Parathyroid adenoma (tissue), 2 donors: ENCODE data around the gene GNB2.
"Not testable (repeated sequence)": the region's sequence is repeated elsewhere in the genome, so short reads cannot be mapped to it uniquely, and the experiment has no call there.

ENCODE experiments used
- H2AFZ ChIP-seq: fragments of 300-600 bp; sonication (generic); one replicate; pipeline ENCODE4 v1.7.0; 2017; ENCODE audit warnings: antibody characterized with exemption, mild to moderate bottlenecking
- H3K27ac ChIP-seq: fragments of 300-600 bp; sonication (generic); one replicate; pipeline ENCODE4 v1.7.0; 2017
- H3K27me3 ChIP-seq: fragments of 300-600 bp; sonication (generic); one replicate; pipeline ENCODE4 v1.7.0; 2017; ENCODE audit warnings: low read length; ENCODE audit not compliant: control insufficient read depth, insufficient read depth
- H3K36me3 ChIP-seq: fragments of 300-600 bp; sonication (generic); one replicate; pipeline ENCODE4 v1.7.0; 2017; ENCODE audit warnings: low read length; ENCODE audit not compliant: control insufficient read depth, insufficient read depth
- H3K4me1 ChIP-seq: fragments of 300-600 bp; sonication (generic); one replicate; pipeline ENCODE4 v1.7.0; 2017; ENCODE audit warnings: control low read depth
- H3K4me2 ChIP-seq: fragments of 300-600 bp; sonication (generic); one replicate; pipeline ENCODE4 v1.7.0; 2017; ENCODE audit warnings: low read length
- H3K4me3 ChIP-seq: fragments of 300-600 bp; sonication (generic); one replicate; pipeline ENCODE4 v1.7.0; 2017; ENCODE audit warnings: low read depth, low read length
- H3K79me2 ChIP-seq: fragments of 300-600 bp; sonication (generic); one replicate; pipeline ENCODE4 v1.7.0; 2017; ENCODE audit warnings: control low read depth
- H3K9ac ChIP-seq: fragments of 300-600 bp; sonication (generic); one replicate; pipeline ENCODE4 v1.7.0; 2017; ENCODE audit warnings: mild to moderate bottlenecking
- H3K9me3 ChIP-seq: fragments of 300-600 bp; sonication (generic); one replicate; pipeline ENCODE4 v1.7.0; 2017; ENCODE audit warnings: low read length; ENCODE audit not compliant: control insufficient read depth
- CTCF ChIP-seq: fragments of 300-600 bp; sonication (generic); IDR thresholded peaks from one replicate; pipeline ENCODE4 v1.7.0; 2017; ENCODE audit warnings: antibody characterized with exemption, mild to moderate bottlenecking
- donor health status: primary hyperparathyroidism.

The GNB2 gene

DNA sequence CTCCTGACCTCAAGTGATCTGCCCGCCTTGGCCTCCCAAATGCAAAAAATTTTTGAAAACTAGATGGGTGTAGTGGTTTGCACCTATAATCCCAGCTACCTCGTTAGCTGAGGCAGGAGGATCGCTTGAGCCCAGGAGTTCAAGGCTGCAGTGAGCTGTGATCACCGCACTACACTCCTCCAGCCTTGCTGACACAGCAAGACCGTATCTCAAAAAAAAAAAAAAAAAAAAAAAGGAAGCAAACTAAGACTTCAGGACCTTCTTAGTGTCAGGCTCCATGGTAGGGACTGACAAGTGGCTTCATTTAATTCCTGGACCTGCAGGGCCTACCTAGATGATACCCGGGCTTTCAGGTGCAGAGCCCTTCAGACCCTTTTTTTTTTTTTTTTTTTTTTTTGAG is 34.9 kb downstream of the GNB2 start:
- no peak overlapping the region for H3K4me3 ChIP-seq
- H3K79me2 ChIP-seq: no peaks in the 10 kb centered on the region
- no peak overlapping the region for H3K4me2 ChIP-seq
- H3K27me3 ChIP-seq: no peaks in the 10 kb centered on the region
- H2AFZ ChIP-seq: no peak overlapping the region
- no peaks in the 10 kb centered on the region for H3K9me3 ChIP-seq
- TF ChIP-seq CTCF: no peak
- H3K36me3 ChIP-seq: no peaks in the 10 kb centered on the region
- H3K27ac ChIP-seq: no peak overlapping the region
- H3K4me1 ChIP-seq: peaks cover 5% of the 10 kb centered on the region
- H3K9ac ChIP-seq: no peak overlapping the region

- Histone ChIP-seq H3K4me2 (no peak overlapping the region), H2AFZ (no peak overlapping the region), H3K27me3 (no peaks in the 10 kb centered on the region), H3K4me3 (no peak overlapping the region), H3K9me3 (no peaks in the 10 kb centered on the region), H3K4me1 (peaks cover 5% of the 10 kb centered on the region), H3K9ac (no peak overlapping the region), H3K79me2 (no peaks in the 10 kb centered on the region), H3K27ac (no peak overlapping the region), H3K36me3 (no peaks in the 10 kb centered on the region)
- TF ChIP-seq CTCF: no peak
Observed at GRCh38 chr7:100710452-100710851, 36.9 kb downstream of the GNB2 start.

- H3K79me2 ChIP-seq: no peaks in the 10 kb centered on the region
- H3K27me3 ChIP-seq: no peaks in the 10 kb centered on the region
- H3K9ac ChIP-seq: no peak overlapping the region
- H3K4me2 ChIP-seq: no peak overlapping the region
- no peak overlapping the region for H3K27ac ChIP-seq
- H3K4me3 ChIP-seq: no peak overlapping the region
- no peak overlapping the region for H2AFZ ChIP-seq
- no peak for TF ChIP-seq CTCF
- H3K9me3 ChIP-seq: no peaks in the 10 kb centered on the region
- peaks cover 5% of the 10 kb centered on the region for H3K4me1 ChIP-seq
- H3K36me3 ChIP-seq: no peaks in the 10 kb centered on the region
Observed at GRCh38 chr7:100711369-100711768, 37.8 kb downstream of the GNB2 start.

DNA sequence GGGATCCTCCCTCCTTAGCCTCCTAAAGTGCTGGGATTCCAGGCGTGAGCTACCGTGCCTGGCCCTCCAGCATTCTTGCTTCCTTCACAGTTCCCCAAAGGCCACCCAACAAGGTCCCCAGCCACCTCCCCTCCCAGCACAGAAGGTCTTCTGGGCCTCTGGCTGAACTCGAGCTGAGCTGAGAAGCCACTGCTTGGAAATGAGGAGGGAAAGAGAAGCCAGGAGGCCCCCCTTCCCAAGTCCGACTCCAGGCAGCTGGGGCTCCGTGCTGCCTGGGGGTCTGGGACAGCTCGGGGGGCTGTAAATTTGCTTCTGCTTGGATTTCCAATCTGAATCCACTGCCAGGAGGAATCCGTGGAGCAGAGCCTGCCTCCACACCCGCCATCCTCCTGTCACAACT is 41.2 kb downstream of the GNB2 start:
- no peak overlapping the region for H3K4me3 ChIP-seq
- no peaks in the 10 kb centered on the region for H3K9me3 ChIP-seq
- no peak overlapping the region for H3K4me2 ChIP-seq
- no peak for TF ChIP-seq CTCF
- no peaks in the 10 kb centered on the region for H3K36me3 ChIP-seq
- H3K9ac ChIP-seq: no peak overlapping the region
- no peaks in the 10 kb centered on the region for H3K79me2 ChIP-seq
- H2AFZ ChIP-seq: no peak overlapping the region
- no peaks in the 10 kb centered on the region for H3K4me1 ChIP-seq
- H3K27ac ChIP-seq: no peak overlapping the region
- no peaks in the 10 kb centered on the region for H3K27me3 ChIP-seq

DNA sequence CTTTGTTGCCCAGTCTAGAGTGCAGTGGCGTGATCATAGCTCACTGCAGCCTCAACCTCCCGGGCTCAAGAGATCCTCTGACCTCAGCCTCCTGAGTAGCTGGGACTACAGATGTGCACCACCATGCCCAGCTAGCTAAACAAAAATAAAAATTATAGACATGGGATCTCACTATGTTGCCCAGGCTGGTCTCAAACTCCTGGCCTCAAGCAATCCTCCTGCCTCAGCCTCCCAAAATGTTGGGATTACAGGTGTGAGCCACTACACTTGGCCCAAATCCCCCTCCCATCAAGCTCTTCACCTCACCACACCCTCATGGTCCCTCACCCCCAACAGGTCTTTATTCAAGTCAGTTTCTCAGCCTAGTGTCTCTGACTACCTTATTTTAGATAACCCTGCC is 43.5 kb downstream of the GNB2 start:
- H3K27ac ChIP-seq, H3K4me3 ChIP-seq, H2AFZ ChIP-seq, H3K36me3 ChIP-seq, H3K79me2 ChIP-seq, H3K4me1 ChIP-seq, H3K9ac ChIP-seq, H3K4me2 ChIP-seq, H3K9me3 ChIP-seq, H3K27me3 ChIP-seq: not testable (repeated sequence)
